ENCODE data around the gene ACTBL2. TPM values are rescaled to one million over a fixed set of nuclear protein-coding genes. Genes with fewer than 3 reads are reported as not detected.

ACTBL2 gene
- polyA plus RNA-seq, 3 donors = 0.01 TPM; not detected in 2

- H3K27ac ChIP-seq (ENCODE audit: low read depth, low read length) = no peak overlapping the region
- WGBS, 3 donors = 84 to 92% (median 87%) methylated on average over 16 of the region's 16 CpGs
These were observed 26.8 kb downstream of the ACTBL2 start for GRCh38 chr5:57455511-57456455.

- H3K27ac ChIP-seq (ENCODE audit: low read depth, low read length) = no peak overlapping the region
These were observed 27.7 kb downstream of the ACTBL2 start for GRCh38 chr5:57454896-57455295.

DNA sequence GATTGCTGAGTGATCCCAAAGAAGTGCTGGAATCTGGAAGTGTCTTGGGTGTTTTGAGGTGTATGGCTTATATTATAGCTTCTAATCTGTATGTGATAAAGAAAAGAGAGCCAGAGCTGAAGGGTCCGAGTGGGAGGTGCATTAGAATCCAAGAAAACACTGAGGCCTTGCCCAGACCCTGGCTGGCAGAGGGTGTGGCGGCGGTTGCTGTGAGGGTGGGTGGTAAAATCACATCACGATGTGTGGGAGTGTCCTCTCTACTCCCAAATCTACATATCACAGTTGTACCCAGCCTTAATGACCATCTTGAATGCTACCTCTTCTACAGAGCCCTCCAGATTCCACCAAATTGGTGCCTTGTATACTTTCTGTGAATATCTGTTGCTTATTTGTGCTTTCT, 28.9 kb downstream of the ACTBL2 start:
- H3K27ac ChIP-seq (ENCODE audit: low read depth, low read length) = no peak overlapping the region
- WGBS, 3 donors = 93 to 95% (median 94%) methylated on average over 4 of the region's 4 CpGs

GRCh38 chr5:57452885-57453284, 29.7 kb downstream of the ACTBL2 start:
- no peak overlapping the region for H3K27ac ChIP-seq (ENCODE audit: low read depth, low read length)

GRCh38 chr5:57450991-57451876, 31.4 kb downstream of the ACTBL2 start:
- WGBS, 3 donors = 52 to 54% (median 53%) methylated on average over 4 of the region's 4 CpGs
- no peak overlapping the region for H3K27ac ChIP-seq (ENCODE audit: low read depth, low read length)

DNA sequence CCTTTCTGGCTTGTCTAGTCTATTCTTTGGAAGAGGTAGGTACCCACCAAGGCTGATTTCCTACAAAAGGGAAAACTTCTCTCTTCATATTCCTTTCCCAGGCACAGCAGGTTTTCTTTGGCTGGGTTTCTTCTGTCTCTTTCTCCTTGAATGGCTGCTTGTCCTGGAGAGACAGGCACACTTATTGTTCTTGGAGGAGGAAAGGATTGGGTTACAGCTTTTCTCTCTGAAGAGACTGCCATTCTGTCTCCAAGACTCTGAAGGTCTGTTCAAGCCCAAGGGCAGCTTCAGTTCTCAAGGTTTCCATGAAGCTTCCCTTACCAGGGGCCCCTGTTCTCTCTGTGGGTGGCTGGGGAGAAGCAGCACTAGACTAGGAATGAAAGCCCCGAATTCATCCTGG, 33.9 kb downstream of the ACTBL2 start:
- 73 to 95% (median 89%) methylated on average over 1 of the region's 1 CpG for WGBS, 3 donors
- H3K27ac ChIP-seq (ENCODE audit: low read depth, low read length) = no peak overlapping the region

DNA sequence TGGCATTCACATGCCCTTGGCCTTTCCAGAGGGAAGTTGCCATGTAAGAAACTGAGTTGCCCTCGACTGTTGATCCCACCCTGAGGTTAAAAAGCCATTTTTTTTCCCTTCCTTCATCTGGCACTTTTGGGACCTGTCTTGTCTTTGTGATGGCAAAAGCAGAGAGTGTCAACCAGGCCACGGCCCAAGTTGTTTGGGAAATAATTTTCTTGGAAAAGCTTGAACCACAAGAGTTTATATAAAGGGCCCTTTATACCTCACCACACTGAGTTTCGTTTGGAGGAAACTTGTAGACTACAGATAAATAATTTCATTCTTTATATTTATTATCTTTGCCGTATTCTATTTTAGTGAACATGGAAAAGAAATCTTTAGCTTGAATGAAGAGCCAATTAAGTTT, 34.3 kb downstream of the ACTBL2 start:
- no peak overlapping the region for H3K27ac ChIP-seq (ENCODE audit: low read depth, low read length)
- 65 to 84% (median 76%) methylated on average over 4 of the region's 4 CpGs for WGBS, 3 donors

DNA sequence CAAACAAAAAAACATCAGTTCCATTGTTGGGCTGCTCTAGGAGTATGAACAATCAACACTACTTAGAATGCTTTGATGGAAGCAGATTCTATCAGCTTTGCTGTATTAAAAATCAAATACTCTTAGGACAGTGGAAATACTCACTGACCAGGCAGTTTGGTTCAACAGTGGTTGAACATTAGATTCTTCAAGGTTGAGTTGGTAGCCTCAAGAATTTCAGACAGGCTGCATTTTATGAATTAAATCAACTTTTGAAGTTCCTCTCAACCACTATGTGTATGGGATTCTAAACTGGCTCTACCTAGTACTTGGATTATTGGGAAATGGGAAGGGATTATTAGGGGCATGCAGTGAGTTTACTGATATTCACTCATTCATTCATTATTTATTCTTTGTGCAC, 35.0 kb downstream of the ACTBL2 start:
- H3K27ac ChIP-seq (ENCODE audit: low read depth, low read length) = no peak overlapping the region

GRCh38 chr5:57446966-57447365, 35.6 kb downstream of the ACTBL2 start:
- WGBS, 3 donors = 85 to 98% (median 94%) methylated on average over 2 of the region's 2 CpGs
- H3K27ac ChIP-seq (ENCODE audit: low read depth, low read length) = no peak overlapping the region

DNA sequence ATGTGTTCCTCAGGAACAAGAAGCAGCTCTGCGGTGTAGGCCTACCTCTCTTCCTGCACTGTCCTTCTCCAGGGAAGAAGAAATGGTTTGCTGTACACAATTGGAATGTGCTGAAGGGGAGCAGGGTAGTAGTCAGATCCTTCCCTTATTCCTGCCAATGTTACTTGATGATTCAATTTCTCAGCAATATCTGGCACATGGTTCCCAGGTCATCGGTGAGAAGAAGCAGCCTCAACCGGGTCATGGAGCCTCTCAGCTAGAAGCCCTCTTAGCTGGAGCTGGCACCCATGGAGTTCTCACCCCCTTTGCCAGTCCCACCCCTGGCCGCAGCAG, 36.9 kb downstream of the ACTBL2 start:
- 85 to 95% (median 88%) methylated on average over 4 of the region's 4 CpGs for WGBS, 3 donors
- no peak overlapping the region for H3K27ac ChIP-seq (ENCODE audit: low read depth, low read length)

DNA sequence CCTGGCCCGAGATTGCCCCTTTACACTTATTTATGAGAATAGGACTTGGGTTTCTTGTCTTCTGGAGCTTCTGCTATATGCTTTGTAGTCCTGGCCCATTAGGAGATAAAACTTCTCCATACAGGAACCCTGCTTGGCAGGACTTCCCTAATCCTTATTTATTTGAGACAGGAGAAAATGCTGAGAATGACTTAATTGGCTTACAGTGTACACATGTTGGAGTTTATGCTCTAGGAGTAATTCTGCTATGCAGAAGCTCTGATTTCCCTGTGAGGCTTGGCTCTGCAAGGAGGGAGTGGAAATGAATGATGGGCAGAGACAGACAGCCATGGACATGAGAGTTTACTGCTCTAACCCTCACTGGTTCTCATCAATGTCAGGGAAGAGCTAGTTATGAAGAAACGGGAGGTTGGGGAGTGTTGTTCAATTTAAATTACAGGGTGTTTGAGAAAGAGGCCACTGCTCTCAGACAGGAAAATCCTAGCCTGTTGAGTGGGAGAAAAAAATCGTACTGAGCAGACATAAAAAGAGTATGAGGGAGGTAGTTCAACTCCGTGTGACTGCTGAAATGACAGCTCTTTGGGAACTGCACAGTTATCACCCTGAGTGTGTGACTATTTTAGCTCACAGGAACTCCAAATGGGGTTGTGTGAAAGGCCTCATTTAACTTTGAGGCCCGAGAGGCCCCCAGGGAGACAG, 37.5 kb downstream of the ACTBL2 start:
- WGBS, 3 donors = 59 to 78% (median 60%) methylated on average over 5 of the region's 5 CpGs
- H3K27ac ChIP-seq (ENCODE audit: low read depth, low read length) = no peak overlapping the region

GRCh38 chr5:57442080-57442839, 40.4 kb downstream of the ACTBL2 start:
- 56 to 84% (median 63%) methylated on average over 4 of the region's 4 CpGs for WGBS, 3 donors
- H3K27ac ChIP-seq (ENCODE audit: low read depth, low read length) = no peak overlapping the region

GRCh38 chr5:57441557-57441956, 41.1 kb downstream of the ACTBL2 start:
- H3K27ac ChIP-seq (ENCODE audit: low read depth, low read length) = no peak overlapping the region
- WGBS, 3 donors = 41 to 80% (median 54%) methylated on average over 2 of the region's 2 CpGs

GRCh38 chr5:57439601-57440000, 43.0 kb downstream of the ACTBL2 start:
- 76 to 87% (median 78%) methylated on average over 2 of the region's 2 CpGs for WGBS, 3 donors
- H3K27ac ChIP-seq (ENCODE audit: low read depth, low read length) = no peak overlapping the region

DNA sequence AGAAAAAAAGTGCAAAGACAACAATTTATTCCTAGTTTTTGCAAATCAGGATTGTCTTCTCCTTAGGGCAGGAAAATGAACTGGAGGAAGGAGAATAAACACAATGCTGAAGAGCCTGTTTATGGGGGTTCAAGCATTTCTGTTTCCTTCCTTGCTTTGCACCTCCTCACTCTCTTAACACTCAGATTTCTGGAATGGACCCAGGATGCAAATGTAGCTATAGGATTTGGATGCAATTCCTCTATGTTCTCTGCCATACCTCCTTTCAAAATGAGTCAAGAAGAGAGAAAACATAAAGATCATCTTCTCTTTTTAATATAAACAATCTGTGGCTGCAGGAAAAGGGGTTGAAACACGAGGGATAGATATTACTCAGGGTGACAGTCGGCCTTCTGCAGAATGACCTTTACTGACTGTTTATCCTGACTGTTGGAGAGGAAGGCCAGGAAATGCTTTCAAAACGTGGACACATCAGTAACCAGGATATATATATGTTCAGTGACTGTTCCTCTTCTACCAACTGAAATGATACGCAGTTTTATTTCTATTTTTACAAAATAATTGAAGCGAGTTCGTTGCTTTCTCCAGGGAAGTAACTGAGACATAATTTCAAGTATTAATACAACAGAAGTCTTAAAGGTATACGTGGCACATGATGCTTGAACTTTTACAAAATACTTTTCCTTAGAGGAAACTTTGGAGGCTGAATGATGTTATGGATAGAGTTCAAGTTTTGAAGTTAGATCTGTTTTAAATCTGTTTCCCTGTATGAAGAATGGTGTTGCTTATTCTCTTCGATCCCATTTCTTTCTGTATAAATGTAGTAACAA, 44.4 kb downstream of the ACTBL2 start:
- H3K27ac ChIP-seq (ENCODE audit: low read depth, low read length) = no peak overlapping the region
- WGBS, 3 donors = 44 to 75% (median 57%) methylated on average over 8 of the region's 8 CpGs

- H3K27ac ChIP-seq (ENCODE audit: low read depth, low read length) = no peak overlapping the region
- WGBS, 3 donors = 93 to 96% (median 95%) methylated on average over 1 of the region's 1 CpG
These were observed 46.0 kb downstream of the ACTBL2 start for GRCh38 chr5:57436586-57436985.

DNA sequence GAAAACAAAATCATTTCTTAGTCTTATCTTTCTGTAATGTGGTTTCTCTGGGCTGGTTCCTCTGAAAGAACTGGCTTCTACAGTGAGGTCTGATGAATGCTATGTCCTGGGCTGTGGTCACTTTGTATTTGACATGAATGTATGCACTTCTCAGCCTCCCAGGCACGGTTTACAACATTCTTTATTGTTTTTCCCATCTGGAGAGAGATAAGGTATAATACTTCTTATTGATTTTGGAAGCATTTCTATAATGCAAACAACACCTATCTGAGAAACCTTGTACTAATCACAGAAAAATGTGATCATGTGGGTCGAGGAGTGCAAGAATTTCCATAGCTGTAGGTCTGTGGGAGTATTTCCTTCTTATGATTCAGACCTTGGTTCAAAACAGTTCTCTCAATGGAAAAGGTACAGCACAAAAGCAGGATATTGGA, 46.9 kb downstream of the ACTBL2 start:
- 22 to 67% (median 54%) methylated on average over 2 of the region's 2 CpGs for WGBS, 3 donors
- H3K27ac ChIP-seq (ENCODE audit: low read depth, low read length) = no peak overlapping the region

All from adipose tissue (tissue), 3 donors.